NCI-H69 (cell line): ENCODE measurements around the gene SNTG2.

ENCODE experiments used
- DNase-seq: peaks from one replicate; lab custom pipeline; 2025; lab: John Stamatoyannopoulos, UW

The SNTG2 gene

DNA sequence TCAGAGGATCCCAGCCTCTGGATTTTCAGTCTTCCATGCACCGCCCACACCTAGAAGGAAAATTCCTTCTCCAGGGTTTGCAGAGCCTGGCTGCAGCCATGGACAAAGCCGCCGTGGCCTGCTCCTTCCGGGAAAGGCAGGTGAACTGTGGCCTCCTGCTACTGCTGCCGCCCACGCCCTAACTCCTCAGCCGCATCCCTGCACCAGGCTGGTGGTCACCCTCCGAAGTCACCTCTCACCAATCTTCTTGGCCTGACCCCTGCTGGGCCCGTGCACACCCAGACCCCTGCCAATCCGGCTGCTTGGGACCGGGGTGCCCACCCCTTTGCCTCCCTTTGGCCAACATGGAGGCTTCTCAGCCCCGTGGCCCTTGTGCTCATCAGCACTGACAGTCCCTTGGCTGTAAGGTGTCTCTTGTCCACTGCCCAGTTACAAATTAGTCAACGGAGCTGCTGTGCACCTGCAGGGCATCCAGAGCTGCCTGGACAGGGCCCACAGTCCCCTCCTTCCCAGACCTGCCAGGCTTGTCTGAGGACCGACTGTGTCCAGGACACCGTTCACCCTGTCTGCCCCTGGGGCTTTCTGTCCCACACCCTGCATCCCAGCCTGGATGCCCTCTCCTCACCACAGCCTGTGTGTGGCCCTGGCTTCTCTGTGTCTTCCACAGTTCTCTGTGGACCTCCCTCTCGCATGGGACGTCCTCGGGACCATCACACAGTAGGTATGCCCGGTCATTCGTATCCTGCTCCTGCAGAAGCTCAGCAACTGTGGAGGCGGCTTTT is 332.6 kb downstream of the SNTG2 start:
- no peak for DNase-seq

DNA sequence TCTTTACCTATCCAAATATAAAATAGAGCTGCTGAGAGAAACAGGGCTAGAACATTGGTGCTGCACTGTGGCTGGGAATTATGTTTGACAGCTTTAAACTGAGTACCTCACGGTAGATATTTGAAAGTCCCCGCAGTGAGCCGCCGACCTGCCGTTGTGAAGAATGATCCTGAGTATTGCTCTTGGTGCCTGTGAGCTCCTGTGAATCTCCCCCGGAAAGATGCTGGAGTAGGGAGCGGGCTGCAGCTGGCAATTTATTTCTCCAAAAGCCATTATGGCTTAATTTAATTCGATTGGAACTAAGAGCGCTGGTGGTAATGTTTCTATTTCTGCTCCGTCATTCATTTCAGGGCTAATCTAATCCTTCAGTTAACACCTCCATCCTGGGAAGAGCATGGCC is 333.2 kb downstream of the SNTG2 start:
- no peak for DNase-seq

GRCh38 chr2:1286929-1287328 is 336.3 kb downstream of the SNTG2 start:
- no peak for DNase-seq

DNA sequence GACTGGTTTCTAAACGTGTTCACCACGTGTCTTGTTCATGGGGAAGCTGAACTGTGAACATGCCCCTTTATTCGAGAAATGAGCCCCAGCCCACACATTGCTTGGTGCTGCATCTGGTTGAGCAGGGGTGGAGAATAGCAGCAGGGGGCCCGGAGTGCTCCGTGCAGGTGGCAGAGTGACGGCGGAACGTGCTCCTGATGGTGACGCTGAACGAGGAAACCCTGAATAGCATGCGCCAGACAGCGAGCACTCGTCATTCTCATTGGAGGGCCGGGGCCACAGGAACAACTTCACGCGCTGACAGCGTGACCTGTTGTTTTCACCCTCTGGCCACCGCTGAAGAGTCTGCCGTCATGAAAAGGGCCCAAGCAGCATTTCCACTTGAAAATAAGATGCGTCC is 336.8 kb downstream of the SNTG2 start:
- no peak for DNase-seq

DNA sequence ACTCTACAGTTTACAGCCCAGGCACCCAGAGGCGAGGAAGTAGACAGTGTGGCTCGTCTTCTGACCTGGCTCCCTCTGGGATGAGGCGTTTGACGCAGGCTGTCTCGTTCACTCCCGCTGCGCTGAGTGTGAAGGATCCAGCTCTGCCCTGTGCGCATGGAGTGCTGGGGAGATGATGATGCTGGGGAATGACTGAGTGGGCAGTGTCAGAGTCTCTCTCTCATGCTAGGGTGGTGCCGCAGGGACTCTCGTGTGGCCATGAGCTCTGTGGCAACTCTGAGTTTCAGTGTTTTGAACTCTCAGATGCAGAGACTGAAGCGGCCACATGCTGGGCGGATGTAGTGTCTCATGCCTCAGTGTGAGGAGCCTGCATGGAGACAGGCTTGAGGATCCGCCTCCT is 344.3 kb downstream of the SNTG2 start:
- DNase-seq: no peak

DNA sequence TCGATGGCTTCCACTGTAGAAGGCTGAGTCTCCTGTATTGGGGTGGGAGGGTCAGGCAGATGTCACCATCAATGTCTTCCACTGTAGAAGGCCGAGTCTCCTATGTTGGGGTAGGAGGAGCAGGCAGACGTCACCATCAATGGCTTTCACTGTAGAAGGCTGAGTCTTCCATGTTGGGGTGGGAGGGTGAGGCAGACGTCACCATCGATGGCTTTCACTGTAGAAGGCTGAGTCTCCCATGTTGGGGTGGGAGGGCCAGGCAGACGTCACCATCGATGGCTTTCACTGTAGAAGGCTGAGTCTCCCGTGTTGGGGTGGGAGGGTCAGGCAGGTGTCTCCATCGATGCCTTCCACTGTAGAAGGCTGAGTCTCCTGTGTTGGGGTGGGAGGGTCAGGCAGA is 345.1 kb downstream of the SNTG2 start:
- no peak for DNase-seq

DNA sequence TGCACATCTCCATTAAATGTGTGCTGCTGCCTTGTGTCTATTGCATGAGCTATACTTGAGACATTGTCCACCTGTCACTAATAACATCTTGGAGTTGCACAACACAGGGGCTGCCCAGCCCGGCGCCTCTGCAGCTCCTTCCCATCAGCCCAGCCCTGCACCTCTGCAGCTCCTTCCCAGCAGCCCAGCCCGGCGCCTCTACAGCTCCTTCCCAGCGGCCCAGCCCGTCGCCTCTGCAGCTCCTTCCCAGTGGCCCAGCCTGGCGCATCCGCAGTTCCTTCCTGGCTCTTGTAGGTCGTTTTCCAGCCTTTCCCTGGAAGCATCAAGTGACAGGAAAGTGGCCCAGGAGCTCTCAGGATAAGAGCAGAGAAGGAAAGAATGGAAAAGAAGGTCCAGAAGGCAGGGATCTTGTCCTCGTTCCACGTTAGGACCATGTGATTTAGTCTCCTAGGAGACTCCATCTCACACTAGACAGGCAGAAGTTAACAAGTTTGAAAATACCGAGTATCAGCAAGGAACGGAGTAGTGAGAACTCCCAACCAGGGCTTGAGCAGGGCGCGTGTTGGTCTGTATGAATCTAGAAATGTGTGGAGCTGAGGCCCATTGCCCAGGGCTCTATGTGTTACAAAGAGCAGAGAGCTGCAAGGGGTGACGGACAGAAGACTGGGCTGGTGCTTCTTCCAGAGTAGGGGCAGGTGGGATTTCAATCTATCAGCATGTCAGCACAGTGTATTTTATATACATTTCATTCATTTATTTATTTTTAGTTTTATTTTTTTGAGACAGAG is 346.9 kb downstream of the SNTG2 start:
- no peak for DNase-seq

- DNase-seq: no peak
Measured at GRCh38 chr2:1299043-1299442, 348.4 kb downstream of the SNTG2 start.

DNA sequence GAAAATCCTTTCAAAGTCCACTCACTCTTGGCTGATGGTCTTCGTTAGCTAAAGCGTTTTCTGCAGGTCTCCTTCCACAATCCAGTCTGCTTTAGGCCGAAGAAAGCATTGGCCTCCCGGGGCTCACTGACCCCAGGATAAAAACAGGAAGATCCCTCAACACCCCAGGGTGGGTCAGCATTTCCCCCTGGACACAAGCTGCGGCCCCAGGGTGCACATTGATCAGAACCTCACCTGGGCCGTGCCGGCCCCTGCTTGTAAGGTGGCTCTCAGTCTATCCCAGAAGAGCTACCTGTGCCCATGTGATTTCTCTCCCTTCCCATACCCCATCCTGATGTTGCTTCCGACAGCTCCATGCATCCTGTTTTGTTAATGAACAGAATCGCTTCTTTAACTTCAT is 349.6 kb downstream of the SNTG2 start:
- DNase-seq: no peak

- no peak for DNase-seq
Measured at GRCh38 chr2:1301056-1301455, 350.4 kb downstream of the SNTG2 start.

GRCh38 chr2:1305342-1306013 is 354.8 kb downstream of the SNTG2 start:
- no peak for DNase-seq

DNA sequence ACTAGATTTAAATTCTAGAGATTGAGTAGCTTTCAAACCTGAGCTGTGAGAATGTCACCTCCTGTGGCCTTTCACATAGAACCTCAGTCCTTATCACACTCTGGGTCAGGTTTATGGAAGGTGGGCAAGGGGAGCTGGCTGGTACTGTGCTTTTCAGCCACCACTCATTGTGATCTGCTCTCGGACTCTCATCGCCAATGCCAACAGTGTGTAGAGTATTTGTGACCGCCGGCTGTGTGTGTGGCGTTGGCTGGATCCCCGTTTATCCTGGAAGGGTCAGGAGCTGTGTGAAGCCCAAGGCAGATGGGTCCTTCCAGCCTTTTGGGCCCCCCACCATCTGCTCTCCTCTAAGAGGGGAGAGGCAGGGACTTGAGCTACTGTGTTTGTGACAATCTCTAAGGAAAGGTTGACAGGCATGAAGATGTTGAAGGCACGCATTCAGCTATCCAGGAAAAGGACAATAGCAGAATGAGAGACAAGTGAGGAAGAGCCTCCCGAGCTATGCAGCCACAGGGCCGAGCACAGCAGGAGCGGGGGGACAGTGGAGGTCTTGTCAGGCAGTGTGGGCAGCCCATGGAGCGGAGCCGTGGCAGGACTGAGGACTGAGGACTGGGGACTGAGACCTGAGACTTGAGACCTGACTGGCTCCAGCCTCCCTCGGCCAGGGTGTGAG is 355.5 kb downstream of the SNTG2 start:
- no peak for DNase-seq

- no peak for DNase-seq
Measured at GRCh38 chr2:1306687-1307516, 356.3 kb downstream of the SNTG2 start.

DNA sequence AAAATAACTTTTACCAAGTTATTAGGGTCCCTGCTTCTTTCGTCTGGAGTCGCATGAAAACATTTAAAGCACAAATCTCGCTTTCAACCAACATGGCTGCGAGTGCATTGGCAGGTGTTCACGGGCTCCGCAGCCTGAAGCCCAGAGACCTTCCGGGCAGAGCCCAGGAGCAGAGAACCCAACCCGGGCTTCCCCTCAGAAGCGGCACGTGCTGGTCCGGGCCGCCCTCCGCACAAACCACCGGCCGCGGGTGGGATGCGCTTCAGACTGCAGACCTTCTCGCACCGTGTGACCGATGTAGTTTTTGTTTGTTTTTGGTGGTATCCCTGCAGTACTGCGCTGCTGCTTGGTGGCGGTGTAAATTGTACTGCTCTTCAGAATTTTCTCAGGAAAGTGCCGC is 357.0 kb downstream of the SNTG2 start:
- DNase-seq: no peak

GRCh38 chr2:1308678-1309077 is 358.0 kb downstream of the SNTG2 start:
- DNase-seq: no peak

DNA sequence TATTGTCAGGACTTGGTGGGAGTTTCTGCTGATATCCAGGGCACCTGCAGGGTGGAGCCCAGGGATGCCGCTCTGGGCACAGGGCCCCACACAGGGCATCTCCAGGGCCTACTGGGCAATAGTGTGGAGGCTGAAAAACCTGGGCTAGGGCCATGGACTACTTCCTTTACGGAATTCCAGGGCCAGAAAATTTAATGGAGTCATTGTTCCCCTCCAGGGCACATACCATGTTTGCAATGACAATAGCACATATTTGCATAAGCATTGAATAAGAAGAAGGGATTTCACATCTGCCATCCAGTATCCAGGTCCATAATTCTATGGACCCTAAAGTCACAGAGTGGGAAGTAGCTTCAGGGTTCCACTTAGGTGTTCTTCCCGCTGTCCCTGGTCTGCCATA is 358.9 kb downstream of the SNTG2 start:
- no peak for DNase-seq

DNA sequence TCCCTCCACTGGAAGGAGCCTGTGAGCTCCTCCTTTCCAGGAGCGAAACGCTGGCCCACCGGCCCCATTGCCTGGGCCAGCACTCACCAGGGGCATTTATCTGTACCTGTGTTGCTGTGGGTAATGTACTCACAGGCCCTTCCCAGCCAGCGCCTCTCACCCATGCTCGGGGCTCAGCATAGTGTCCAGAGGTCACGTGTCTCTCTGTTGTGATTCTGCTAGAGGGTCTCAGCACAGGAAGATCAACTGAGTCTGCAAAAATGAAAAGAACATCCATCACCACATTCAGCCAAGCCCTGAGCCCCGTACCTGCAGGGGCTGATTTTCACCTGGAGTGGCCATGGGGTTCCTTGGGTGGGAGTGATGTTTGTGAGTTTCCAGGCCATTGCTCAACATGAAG is 359.6 kb downstream of the SNTG2 start:
- no peak for DNase-seq

DNA sequence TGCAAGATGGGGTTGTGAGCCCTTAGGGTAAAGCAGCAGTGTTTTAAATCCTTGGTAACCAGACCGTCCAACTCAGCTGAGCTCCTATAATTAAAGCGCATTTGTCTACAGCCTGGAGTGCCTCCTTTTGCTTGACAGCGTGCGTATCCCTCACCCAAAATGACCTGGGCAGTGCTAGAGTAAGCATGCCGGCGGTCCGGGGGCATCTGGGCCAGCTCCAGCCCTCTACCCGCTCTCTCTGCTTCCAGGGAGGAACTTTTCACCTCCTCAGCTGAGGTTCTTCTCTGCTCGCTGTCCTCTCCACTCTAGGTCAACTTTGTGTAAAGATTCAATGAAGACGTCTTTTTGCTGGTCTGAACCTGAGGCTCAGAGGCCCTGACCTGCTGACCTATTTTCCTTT is 360.2 kb downstream of the SNTG2 start:
- DNase-seq: no peak

- no peak for DNase-seq
Measured at GRCh38 chr2:1313240-1313924, 362.7 kb downstream of the SNTG2 start.

GRCh38 chr2:1314254-1314653 is 363.6 kb downstream of the SNTG2 start:
- DNase-seq: no peak
